Right cardiac atrium (tissue), 5 donors: ENCODE measurements around the gene TRDN. TPM values are rescaled to one million over a fixed set of nuclear protein-coding genes. Genes with fewer than 3 reads are reported as not detected.

Experiments
- ATAC-seq, 2 donors: fragments of 200-7000 bp; cut with Tn5 transposase; one replicate each; pipeline versions ENCODE4 v1.8.0 to v1.9.1; 2020; ENCODE audit warnings: moderate library complexity in 2 of 2, mild to moderate bottlenecking in 1 of 2
- DNase-seq, 3 donors: peaks; one replicate each; pipeline ENCODE4 v3.0.0-alpha.2; 2020
- H3K27ac ChIP-seq: one replicate; pipeline ENCODE4 v1.5.1; 2013; ENCODE audit warnings: mild to moderate bottlenecking, low read length, control low read depth, moderate library complexity
- H3K27me3 ChIP-seq: one replicate; pipeline ENCODE4 v1.6.1; 2013; ENCODE audit not compliant: control insufficient read depth, insufficient read depth
- H3K4me1 ChIP-seq: one replicate; pipeline ENCODE4 v1.6.1; 2013; ENCODE audit warnings: low read length; ENCODE audit not compliant: control insufficient read depth, insufficient read depth
- H3K4me3 ChIP-seq: one replicate; pipeline ENCODE4 v1.5.1; 2013; ENCODE audit warnings: low read length, control low read depth
- H3K9me3 ChIP-seq: one replicate; pipeline ENCODE4 v1.6.1; 2013; ENCODE audit warnings: low read length; ENCODE audit not compliant: control insufficient read depth
- WGBS: extraction: QIAGEN DNeasy Blood & Tissue Kit; methylation state at CpG from one replicate; pipeline ENCODE4 v1.1.7; 2013; 5-methylcytosine and 5-hydroxymethylcytosine counted together
- intact Hi-C, 4 donors: fragments of 100-400 bp; cut with DNase I; formaldehyde crosslinking; loops; one replicate each; pipeline versions ENCODE4 v1.11.0 to v1.14.0; 2022 to 2023
- polyA plus RNA-seq: library from polyadenylated mRNA; stranded (reverse); fragments of 200-250 nt; gene quantifications from one replicate; pipeline ENCODE4 v1.2.3, GENCODE V29; 2013
- total RNA-seq, 4 donors: library from RNA; stranded (reverse); fragmentation: NEBNext Ultra II Directional; extraction: Animal tissue kit (Norgen Biotek cat#: 25700); gene quantifications; one replicate each; pipeline ENCODE4 v1.2.1, GENCODE V29; 2021
- donor health status: healthy with polysubstance abuse.
- donor health status: DM: no; HTN: yes; CAD: no.
- donor health status: DM: no; HTN: no; CAD: no.
- donor health status: DM: no; HTN: yes; CAD: no; lungs with severe emphysema.
- donor health status: DM: yes; HTN: yes; CAD: no.

Gene TRDN
- total and polyA plus RNA-seq, 5 donors = 175 to 360 (median 271) TPM

GRCh38 chr6:123402052-123402451, 234.7 kb downstream of the TRDN start:
- Histone ChIP-seq H3K27me3 (no peaks in the 10 kb centered on the region), H3K4me1 (no peaks in the 10 kb centered on the region), H3K27ac (no peak overlapping the region), H3K9me3 (no peaks in the 10 kb centered on the region), H3K4me3 (no peak overlapping the region)
- 65% methylated on average over 2 of the region's 2 CpGs for WGBS
- no peak for ATAC-seq
- no peak for DNase-seq
- intact Hi-C loops = no loop called here

GRCh38 chr6:123398072-123398471, 238.7 kb downstream of the TRDN start:
- H3K4me1 ChIP-seq = no peaks in the 10 kb centered on the region
- no peaks in the 10 kb centered on the region for H3K9me3 ChIP-seq
- DNase-seq = no peak
- ATAC-seq = no peak
- no peak overlapping the region for H3K27ac ChIP-seq
- H3K27me3 ChIP-seq = no peaks in the 10 kb centered on the region
- H3K4me3 ChIP-seq = no peak overlapping the region
- 92% methylated on average over 12 of the region's 12 CpGs for WGBS
- intact Hi-C loops = no loop called here

- WGBS = 56% methylated on average over 1 of the region's 1 CpG
- intact Hi-C loops = no loop called here
Observed at GRCh38 chr6:123393331-123393730, 243.4 kb downstream of the TRDN start.

GRCh38 chr6:123383718-123384117, 253.0 kb downstream of the TRDN start:
- H3K27ac ChIP-seq = no peak overlapping the region
- 71% methylated on average over 2 of the region's 2 CpGs for WGBS
- intact Hi-C loops = no loop called here
- no peaks in the 10 kb centered on the region for H3K27me3 ChIP-seq
- no peaks in the 10 kb centered on the region for H3K9me3 ChIP-seq
- DNase-seq = no peak
- no peaks in the 10 kb centered on the region for H3K4me1 ChIP-seq
- no peak for ATAC-seq
- no peak overlapping the region for H3K4me3 ChIP-seq

More at GRCh38 chr6:123393331-123393730, 243.4 kb downstream of the TRDN start:
- Histone ChIP-seq H3K9me3 (no peaks in the 10 kb centered on the region), H3K4me1 (no peaks in the 10 kb centered on the region), H3K27me3 (no peaks in the 10 kb centered on the region), H3K27ac (no peak overlapping the region), H3K4me3 (no peak overlapping the region)
- DNase-seq = no peak
- ATAC-seq = no peak

GRCh38 chr6:123380257-123380656, 256.5 kb downstream of the TRDN start:
- ATAC-seq (peak in 1 of 2 donors; percentile 60), DNase-seq (no peak)
- no peak overlapping the region for H3K27ac ChIP-seq
- no peaks in the 10 kb centered on the region for H3K27me3 ChIP-seq
- intact Hi-C loops = no loop called here
- H3K4me1 ChIP-seq = no peaks in the 10 kb centered on the region
- WGBS = 17% methylated on average over 5 of the region's 5 CpGs
- no peak overlapping the region for H3K4me3 ChIP-seq
- H3K9me3 ChIP-seq = no peaks in the 10 kb centered on the region

GRCh38 chr6:123372737-123373136, 264.0 kb downstream of the TRDN start:
- ATAC-seq (no peak), DNase-seq (no peak)
- H3K4me3 ChIP-seq = no peak overlapping the region
- H3K4me1 ChIP-seq = no peaks in the 10 kb centered on the region
- 91% methylated on average over 2 of the region's 2 CpGs for WGBS
- no peaks in the 10 kb centered on the region for H3K27me3 ChIP-seq
- no peak overlapping the region for H3K27ac ChIP-seq
- intact Hi-C loops = no loop called here
- H3K9me3 ChIP-seq = no peaks in the 10 kb centered on the region

GRCh38 chr6:123363912-123364311, 272.8 kb downstream of the TRDN start:
- DNase-seq (no peak), ATAC-seq (no peak)
- Histone ChIP-seq H3K4me1 (no peaks in the 10 kb centered on the region), H3K27ac (no peak overlapping the region), H3K9me3 (no peaks in the 10 kb centered on the region), H3K27me3 (no peaks in the 10 kb centered on the region), H3K4me3 (no peak overlapping the region)
- WGBS = 76% methylated on average over 2 of the region's 2 CpGs
- intact Hi-C loops = no loop called here

GRCh38 chr6:123360359-123360758, 276.4 kb downstream of the TRDN start:
- intact Hi-C loops = no loop called here
- Histone ChIP-seq H3K27me3 (no peaks in the 10 kb centered on the region), H3K4me3 (no peak overlapping the region), H3K4me1 (no peaks in the 10 kb centered on the region), H3K27ac (no peak overlapping the region), H3K9me3 (no peaks in the 10 kb centered on the region)
- 60% methylated on average over 2 of the region's 2 CpGs for WGBS
- ATAC-seq (no peak), DNase-seq (no peak)

- Histone ChIP-seq H3K27me3 (no peaks in the 10 kb centered on the region), H3K9me3 (no peaks in the 10 kb centered on the region), H3K27ac (no peak overlapping the region), H3K4me3 (no peak overlapping the region), H3K4me1 (no peaks in the 10 kb centered on the region)
- intact Hi-C loops = no loop called here
- DNase-seq = no peak
- 54% methylated on average over 3 of the region's 3 CpGs for WGBS
- no peak for ATAC-seq
Observed at GRCh38 chr6:123352705-123353104, 284.0 kb downstream of the TRDN start.

GRCh38 chr6:123352279-123352678, 284.5 kb downstream of the TRDN start:
- Histone ChIP-seq H3K4me3 (no peak overlapping the region), H3K27me3 (no peaks in the 10 kb centered on the region), H3K9me3 (no peaks in the 10 kb centered on the region), H3K4me1 (no peaks in the 10 kb centered on the region), H3K27ac (no peak overlapping the region)
- DNase-seq (no peak), ATAC-seq (no peak)
- intact Hi-C loops = no loop called here
- 59% methylated on average over 3 of the region's 3 CpGs for WGBS

- DNase-seq (no peak), ATAC-seq (no peak)
- H3K4me3 ChIP-seq = no peak overlapping the region
- intact Hi-C loops = no loop called here
- WGBS = 60% methylated on average over 1 of the region's 1 CpG
- H3K9me3 ChIP-seq = no peaks in the 10 kb centered on the region
- no peak overlapping the region for H3K27ac ChIP-seq
- H3K4me1 ChIP-seq = no peaks in the 10 kb centered on the region
- H3K27me3 ChIP-seq = no peaks in the 10 kb centered on the region
Observed at GRCh38 chr6:123343836-123344235, 292.9 kb downstream of the TRDN start.

- intact Hi-C loops = no loop called here
- DNase-seq (peak in 1 of 3 donors; percentile 9), ATAC-seq (peak; percentile 37 to 63)
- no peaks in the 10 kb centered on the region for H3K4me1 ChIP-seq
- no peaks in the 10 kb centered on the region for H3K27me3 ChIP-seq
- H3K27ac ChIP-seq = no peak overlapping the region
- no peak overlapping the region for H3K4me3 ChIP-seq
- no peaks in the 10 kb centered on the region for H3K9me3 ChIP-seq
Observed at GRCh38 chr6:123338394-123338793, 298.4 kb downstream of the TRDN start.
